GM12872 (cell line): Measurements from ENCODE around the gene AAK1.

Source experiments
- TF ChIP-seq, protein P1 (sequence below): IDR thresholded peaks from 3 replicates; pipeline ENCODE4 v1.5.1; 2011; ENCODE audit warnings: low read depth, mild to moderate bottlenecking, low read length, moderate library complexity; ENCODE audit not compliant: insufficient read depth

The AAK1 gene

GRCh38 chr2:69615078-69615625 is 28.4 kb downstream of the AAK1 start:
- TF ChIP-seq, protein P1, sequence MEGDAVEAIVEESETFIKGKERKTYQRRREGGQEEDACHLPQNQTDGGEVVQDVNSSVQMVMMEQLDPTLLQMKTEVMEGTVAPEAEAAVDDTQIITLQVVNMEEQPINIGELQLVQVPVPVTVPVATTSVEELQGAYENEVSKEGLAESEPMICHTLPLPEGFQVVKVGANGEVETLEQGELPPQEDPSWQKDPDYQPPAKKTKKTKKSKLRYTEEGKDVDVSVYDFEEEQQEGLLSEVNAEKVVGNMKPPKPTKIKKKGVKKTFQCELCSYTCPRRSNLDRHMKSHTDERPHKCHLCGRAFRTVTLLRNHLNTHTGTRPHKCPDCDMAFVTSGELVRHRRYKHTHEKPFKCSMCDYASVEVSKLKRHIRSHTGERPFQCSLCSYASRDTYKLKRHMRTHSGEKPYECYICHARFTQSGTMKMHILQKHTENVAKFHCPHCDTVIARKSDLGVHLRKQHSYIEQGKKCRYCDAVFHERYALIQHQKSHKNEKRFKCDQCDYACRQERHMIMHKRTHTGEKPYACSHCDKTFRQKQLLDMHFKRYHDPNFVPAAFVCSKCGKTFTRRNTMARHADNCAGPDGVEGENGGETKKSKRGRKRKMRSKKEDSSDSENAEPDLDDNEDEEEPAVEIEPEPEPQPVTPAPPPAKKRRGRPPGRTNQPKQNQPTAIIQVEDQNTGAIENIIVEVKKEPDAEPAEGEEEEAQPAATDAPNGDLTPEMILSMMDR, result no peak

DNA sequence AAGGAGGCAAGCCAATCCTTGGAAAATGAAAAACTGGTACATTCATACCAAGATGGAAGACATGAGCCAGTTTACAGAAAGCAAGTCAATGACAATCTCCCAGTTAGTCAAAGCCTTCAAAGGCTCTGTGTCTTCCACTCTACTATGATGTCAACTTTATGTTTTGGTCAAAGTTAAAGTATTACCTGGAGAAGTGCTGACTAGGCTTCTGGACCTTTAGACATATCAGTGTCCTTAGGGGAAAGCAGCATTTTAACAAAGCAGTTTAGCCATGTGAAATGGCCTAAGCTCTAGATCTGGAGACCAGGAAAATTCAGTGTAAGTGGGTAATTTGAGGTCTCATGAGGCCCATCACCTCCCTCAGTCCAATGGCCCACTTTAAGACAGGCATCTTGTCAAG is 30.8 kb downstream of the AAK1 start:
- TF ChIP-seq, protein P1, result no peak

- TF ChIP-seq, protein P1, result no peak
Observed at GRCh38 chr2:69612200-69612599, 31.3 kb downstream of the AAK1 start.

GRCh38 chr2:69608109-69608508 is 35.4 kb downstream of the AAK1 start:
- TF ChIP-seq, protein P1, result no peak

- TF ChIP-seq, protein P1, result no peak
Observed at GRCh38 chr2:69605284-69605683, 38.3 kb downstream of the AAK1 start.

GRCh38 chr2:69604836-69605235 is 38.7 kb downstream of the AAK1 start:
- TF ChIP-seq, protein P1, result no peak

DNA sequence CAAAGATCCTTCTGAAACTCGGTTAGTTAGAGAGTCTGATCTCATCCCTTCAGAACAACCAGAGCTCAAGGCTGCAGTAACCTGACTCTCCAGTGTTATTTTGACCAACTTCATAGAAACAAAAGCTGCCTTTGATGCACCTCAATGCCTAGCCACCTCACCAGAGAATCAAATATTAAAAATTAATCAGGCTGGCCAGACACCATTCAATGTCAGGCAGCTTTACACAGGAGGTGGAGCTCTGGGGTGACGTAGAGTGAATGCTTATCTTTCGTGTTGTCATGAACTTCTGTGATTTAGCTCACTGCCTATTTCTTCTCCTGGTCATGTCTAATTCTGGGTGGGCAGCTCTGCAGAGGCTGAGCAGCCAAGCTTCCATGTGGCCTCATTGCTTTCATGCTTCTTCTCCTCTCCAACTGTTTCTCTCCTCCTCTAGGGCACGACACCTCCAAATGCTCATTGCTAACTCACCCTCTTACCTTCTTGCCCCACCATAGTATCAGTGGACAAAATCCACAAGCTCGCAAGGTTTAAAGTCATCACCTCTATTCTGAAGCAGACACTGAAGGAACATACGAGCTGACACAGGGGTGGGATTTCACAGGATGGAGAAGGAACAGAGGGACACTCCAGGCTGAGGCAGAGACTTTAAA is 39.4 kb downstream of the AAK1 start:
- TF ChIP-seq, protein P1, result no peak
